GM19372 (cell line): ENCODE measurements around the gene TRUB1.

ENCODE experiments used
- ATAC-seq: cut with Tn5 transposase; IDR thresholded peaks from one replicate; pipeline ENCODE4 v1.9.1; 2021; ENCODE audit warnings: mild to moderate bottlenecking, low read depth, moderate library complexity; ENCODE audit not compliant: unreplicated experiment

TRUB1 gene

DNA sequence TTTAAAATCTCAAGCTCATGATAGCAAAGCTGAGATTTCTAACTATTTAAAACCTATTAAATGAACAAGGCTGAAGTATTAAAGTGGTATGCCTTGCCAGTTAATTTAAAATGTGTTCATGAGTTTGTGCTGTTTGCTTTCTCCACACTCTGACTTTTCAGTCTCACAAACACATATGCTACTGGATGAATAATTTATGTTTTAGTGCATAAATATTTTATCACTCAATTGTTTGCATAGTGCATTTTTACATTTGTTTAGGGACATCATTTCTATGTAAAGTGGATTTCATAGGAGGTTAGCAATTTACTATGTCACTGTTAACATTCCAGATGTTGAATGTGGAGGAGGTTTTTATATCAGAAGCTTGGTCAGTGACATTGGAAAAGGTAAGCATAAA lies 36.0 kb downstream of the TRUB1 start:
- no peak for ATAC-seq

DNA sequence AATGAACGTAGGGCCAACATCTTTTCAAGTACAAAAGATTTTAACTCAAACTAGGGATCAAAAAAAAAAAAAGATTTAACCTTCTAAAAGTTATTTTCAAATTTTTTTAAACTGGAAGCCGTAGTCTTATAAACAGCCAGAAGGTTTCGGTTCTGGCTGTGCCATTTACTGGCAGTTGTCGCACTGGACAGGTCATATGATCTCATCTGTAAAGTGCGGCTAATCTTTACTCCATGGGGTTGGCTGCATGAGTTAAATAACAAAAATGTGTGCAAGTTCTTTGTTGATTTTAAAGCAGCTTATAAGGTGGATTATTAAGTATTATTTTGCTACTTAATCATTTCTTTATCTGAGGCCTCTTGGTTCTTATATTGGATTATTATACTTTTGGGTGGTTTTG lies 36.6 kb downstream of the TRUB1 start:
- no peak for ATAC-seq

DNA sequence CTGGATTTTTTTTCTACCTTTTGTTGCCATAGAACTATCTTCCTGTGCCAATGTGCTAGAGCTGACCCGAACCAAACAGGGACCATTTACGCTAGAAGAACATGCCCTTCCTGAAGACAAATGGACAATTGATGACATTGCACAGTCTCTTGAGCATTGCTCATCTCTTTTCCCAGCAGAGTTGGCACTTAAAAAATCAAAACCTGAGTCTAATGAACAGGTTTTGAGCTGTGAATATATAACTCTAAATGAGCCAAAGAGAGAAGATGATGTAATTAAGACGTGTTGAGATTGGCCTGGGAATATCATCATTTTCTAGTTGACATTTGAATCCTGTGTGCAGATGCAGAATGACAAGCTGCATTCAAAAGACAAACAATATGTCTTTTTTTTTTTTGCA lies 37.1 kb downstream of the TRUB1 start:
- ATAC-seq, result no peak

DNA sequence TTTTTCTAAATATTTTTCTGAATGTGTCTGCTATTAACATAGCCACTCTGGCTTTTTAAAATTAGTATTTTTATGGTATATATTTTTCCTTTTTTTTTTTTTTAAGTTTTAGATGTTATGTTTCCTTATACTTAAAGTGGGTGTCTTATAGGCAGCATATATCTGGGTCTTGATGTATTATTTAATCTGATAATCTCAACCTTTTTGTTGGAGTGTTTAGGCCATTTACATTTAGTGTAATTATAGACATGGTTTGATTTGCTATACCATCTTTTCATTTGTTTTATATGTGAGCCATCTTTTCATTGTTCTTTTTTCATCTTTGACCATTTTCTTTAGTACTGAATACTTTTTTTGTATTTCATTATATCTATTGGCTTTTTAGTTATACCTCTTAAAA lies 45.0 kb downstream of the TRUB1 start:
- ATAC-seq, result no peak

DNA sequence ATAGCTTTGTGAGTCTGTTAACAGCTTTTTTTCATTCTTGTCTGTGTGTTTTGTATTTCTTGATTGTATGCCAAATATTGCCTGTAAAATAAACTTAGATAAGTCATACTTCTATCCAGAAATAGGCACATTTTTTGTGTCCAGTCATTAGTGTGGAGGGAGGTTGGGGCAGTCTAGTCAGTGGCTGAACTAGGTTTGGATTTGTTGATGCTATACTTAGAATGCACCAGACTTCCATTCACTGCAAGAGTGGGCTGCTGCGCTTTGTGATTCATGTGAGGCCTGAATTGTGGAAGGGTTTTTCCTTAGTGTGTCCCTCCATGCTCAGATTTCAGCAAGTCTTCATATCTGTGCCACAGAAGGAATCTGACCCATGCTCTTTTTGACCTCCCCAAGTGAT lies 50.0 kb downstream of the TRUB1 start:
- no peak for ATAC-seq

DNA sequence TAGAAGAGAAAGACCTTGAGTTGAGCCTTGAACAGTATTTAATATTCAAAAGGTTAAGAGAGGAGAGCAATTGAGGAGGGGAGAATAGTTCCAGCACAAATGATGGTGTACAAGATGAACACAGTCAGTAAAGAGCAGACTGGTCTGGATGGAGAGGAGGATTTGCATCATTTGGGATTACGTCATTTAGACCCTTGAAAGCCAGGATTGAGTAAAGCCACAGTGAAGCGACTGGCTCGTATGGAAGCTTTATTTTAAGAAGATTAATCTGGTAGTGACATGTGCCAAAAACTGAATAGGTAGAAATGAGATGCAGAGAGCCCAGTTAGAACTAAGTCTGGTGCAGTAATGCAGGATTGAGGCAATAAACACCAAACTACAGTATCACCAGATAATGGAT lies 52.6 kb downstream of the TRUB1 start:
- ATAC-seq, result no peak

DNA sequence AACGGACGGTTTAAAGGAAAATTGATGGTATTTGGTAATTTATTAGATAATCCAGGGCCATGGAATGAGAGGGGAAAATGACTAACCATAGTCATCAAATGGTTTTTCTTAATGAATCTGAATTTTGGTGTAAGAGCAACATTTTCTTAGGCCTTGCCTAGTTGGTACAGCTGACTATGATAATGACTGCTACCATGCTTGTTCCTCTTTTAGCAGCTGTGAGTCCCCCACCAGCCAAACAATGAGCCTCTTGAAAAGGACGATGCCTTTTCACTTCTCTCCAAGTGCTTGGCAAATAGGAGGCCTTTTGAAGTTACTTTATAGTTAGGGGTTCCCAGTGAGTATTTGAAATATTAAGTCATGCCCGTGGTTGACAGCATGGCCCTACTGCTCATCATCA lies 53.0 kb downstream of the TRUB1 start:
- no peak for ATAC-seq

DNA sequence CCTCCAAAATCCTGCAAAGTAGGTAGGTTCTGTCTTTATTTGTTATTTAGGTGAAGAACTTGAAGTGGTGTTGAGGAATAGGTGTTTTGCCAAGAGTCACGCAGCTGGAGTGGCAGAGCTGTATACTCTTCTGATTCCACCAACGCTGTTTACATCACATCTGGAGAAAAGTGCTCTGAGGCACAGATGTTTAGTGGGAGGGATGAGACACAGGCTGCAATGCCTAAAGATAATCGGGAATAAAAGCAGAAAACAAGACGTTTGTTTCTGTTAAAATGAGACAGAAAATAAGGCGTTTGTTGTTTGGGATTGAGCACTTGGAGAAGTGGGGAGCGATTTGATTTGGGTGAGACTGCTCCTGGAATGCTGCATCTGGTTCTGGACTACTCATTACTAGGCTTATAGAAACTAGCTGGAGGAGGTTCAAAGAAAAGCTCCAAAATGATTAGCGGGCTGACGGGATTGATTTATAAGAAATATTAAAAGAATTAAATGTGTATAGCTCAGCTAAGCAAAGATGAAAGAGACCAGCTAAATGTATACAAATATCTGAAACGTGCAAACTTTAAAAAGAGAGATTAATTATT lies 54.3 kb downstream of the TRUB1 start:
- no peak for ATAC-seq

DNA sequence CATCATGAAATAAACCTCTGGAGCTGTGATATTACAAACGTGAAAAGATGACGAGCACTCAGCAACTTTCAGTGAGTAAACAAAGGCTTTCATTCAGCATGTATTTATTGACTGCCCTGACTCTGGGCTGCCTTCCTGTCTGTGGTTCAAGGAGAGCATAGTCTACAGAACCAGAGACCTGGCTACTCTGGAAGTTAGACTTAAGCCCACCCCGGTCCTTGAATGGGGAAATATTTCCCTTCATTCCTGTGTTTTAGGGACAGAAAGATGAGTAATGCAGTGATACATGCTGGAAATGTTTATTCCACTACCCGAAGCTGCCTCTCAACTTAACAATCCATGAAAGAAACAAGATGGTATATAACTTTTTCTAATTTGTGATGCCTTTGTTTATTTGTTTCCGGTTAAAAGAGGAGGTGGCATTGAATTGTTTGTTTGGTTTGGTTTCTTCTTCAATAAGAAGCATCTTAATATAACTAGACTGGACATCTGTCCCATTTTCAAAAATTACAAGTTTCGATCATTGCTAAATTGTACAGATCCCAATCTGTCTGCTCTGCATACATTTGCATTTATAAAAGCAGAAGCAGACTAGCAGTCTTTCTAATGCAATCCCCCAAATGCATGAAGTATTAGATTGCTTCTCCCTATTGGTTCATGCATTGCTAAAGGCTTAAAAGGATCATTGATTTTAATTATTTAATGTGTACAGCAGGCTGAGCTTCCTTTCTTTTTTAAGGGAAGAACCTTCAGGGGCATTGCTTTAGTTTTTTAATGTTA lies 57.7 kb downstream of the TRUB1 start:
- ATAC-seq, result no peak

DNA sequence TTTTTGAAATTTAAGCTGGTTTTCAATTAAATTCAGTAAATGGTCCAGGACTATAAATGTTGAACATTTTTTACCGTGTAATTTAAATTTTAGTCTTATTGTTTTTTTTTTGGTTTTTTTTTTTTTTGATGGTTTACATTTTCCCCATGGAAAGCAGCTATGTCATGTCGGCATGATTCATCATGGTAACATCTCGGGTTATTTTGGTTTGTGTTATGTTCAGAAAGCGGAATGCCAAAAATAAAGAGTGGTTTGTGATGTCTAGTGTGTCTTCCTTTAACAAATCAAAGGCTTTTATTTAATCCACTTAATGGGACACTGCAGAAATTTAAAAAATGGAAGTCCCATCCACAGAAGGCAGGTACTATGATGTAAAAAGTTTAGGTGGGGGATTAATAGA lies 58.5 kb downstream of the TRUB1 start:
- ATAC-seq, result no peak

DNA sequence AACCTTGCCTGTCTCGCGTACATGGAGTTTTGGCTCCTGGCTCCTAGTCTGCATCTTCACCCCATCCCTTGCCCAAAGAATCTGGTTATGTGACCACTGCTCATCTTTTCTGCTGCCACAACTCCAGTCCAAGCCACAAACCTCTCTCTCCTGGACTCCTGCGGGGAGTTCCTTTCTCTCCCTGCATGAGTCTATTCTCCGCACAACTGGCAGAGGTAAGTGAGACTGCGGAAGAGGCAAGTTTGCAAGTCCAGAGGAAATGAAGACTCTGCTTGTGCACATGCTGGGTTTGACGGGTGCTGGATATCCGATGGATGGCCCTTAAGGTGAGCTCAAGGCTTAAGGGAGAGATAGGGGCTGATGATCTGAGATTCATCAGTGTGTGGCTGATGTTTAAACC lies 61.0 kb downstream of the TRUB1 start:
- ATAC-seq, result no peak

DNA sequence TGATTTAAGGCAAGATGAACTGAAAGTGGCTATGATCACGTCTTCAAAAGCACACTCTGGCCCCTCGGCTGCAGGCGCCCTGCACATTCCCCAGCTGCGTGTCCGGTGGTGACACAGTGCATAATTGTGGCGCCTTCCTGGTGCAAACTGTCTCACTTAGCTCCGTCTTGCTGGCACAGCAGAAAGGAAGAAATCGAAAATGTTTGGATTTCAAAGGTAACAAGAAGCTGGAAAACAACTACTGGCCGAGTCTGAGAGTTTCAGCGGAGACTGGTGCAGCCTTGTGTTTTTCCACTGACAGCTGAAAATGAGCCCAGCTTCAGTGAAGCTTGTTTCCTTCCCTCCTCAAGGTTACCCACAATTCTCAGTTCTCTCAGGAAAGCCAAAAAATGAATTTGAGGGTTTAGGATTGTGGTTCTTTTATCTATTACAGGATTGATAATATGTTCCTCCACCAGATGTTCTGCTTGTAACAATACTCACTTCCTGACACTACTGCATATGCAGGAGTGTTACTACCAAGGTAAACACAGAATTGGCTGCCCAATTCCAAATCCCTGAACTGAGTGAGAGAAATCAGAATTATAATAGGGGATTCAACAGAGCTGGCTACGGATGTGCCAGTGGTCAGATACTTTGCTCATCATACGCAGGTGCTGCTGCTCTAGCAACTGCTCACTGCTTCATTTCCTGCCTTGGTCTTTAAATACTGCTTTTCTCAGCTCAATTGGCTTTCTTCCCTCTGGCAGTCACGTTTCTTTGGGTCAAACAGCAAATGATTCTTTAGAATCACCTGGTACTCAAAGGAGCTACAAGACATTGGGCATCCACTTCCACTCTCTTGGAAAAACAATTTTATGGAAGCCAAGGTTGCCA lies 63.7 kb downstream of the TRUB1 start:
- ATAC-seq, result peak; percentile 63

DNA sequence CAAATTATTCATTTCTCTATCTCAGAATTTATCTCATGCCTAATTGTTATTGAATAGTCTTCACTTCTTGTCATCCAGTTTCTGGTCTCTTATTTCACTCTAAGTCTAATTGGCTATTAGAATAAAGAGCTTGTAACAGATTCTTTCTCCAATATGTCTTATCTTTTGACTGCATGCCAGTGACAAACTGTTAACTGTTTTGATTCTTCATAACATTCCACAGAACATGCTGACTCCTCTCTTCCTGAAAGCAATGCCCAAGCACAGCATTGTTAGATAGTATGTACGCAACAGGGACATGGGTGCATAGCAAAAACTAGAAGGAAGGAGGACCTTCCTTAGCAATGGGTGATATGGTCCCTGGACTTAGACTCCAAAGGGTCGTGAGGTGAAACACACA lies 65.4 kb downstream of the TRUB1 start:
- no peak for ATAC-seq

DNA sequence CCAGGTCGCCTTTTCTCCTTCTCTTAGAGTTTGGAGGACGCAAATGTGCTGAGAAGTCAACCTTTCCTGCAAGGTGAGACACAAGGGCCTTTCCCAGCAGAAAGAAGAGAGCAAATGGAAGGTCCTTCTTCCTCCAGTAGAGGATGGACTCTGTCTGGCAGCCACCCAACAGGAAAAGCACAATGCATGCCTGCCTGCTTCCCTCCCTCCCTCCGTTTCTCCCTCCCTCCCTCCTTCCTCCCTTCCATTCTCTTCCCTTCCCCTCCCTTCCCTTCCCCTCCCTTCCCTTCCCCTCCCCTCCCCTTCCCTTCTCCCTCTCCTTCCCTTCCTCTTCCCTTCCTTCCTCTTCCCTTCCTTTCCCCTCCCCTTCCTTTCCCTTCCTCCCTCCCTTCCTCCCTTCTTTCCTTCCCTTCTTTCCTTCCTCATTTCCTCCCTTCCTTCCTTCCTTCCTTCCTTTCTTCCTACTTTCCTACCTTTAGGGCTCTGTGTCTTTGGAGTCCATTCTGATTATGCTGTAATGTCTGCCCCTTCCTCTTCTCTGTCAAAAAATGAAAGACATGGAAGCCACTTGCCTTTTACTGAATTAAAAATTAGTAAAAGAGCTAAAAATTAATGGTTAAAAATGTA lies 66.4 kb downstream of the TRUB1 start:
- ATAC-seq, result no peak

DNA sequence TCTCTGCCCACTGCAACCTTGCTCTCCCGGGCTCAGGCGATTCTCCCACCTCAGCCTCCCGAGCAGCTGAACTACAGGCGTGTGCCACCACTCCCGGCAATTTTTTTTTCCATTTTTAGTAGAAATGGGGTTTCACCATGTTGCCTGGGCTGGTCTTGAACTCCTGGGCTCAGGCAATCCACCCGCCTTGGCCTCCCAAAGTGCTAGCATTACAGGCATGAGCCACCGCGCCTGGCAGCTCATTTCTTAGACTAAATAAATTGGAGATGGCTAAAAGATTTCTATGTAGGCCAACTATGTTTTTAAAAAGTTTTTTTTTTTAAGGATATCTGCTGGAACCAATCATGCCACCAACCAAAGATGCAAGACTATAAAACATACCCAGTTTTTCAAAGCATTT lies 67.8 kb downstream of the TRUB1 start:
- ATAC-seq, result no peak

DNA sequence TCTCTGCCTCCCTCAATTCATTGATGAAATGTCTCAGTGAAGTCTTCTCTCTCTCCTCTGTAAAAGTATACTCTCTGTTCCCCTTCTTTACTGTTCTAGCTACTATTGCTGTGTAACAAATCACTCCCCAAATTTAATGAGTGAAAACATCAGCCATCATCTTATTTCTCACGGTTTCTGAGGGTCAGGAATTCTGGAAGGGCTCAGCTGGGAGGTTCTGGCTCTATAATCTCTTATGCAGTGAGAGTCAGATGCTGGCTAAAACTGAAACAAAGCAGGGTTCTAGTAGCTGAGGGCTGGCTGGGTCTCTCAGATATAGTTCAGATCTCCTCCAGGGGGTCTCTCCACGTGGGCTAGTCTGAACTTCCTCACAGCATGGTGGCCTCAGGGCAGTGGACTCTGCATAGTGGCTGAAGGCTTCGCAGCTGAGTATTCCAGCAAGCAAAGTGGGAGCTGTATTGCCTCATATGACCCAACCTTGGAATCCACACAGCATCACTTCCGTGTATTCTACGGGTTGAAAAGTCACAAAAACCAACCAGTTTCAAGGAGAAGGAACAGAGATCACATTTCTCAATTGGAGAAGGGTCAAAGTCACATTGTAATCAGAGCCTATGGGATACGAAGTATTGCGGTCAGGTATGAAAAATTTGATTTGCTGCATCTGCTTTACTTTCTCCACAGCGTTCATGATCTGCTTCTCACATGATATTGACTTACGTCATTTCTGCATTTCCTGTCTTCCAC lies 80.4 kb downstream of the TRUB1 start:
- no peak for ATAC-seq

DNA sequence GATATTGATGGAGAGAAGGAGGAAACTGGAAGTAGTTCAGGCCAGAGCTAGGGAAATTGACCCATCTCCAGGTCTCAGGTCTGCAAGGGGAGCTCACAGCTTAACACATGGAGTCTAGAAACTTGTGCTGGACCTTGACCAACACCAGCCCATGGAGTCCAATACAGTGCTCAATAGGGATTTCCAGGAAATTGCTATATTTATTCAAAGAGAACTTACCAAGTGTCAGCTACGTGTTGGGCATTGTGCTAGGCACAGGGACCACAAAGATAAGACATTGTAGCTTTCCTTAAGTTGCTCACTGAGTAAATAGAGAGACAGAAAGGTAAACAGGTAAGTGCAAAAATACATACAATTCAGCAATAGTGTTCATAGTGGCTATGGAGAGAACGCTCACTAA lies 82.5 kb downstream of the TRUB1 start:
- ATAC-seq, result no peak

DNA sequence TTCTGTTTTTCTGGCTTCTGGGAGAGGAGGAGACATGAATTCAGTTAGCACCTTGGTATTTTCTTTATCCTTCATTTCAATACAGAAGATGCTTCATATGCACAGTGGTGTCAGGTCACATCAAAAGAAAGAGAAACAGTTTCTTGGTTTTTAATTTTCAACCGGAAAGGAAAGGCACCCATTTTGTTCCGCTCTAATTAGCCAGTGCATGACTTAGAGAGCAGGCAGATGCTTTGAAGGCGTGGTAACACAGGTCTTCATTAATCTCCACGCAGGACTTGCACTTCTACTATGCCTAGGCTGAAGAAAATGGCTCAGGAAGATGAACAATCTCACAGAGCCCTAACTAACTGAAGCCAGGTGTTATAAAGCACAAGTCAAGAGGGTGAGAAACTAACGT lies 84.7 kb downstream of the TRUB1 start:
- ATAC-seq, result no peak

DNA sequence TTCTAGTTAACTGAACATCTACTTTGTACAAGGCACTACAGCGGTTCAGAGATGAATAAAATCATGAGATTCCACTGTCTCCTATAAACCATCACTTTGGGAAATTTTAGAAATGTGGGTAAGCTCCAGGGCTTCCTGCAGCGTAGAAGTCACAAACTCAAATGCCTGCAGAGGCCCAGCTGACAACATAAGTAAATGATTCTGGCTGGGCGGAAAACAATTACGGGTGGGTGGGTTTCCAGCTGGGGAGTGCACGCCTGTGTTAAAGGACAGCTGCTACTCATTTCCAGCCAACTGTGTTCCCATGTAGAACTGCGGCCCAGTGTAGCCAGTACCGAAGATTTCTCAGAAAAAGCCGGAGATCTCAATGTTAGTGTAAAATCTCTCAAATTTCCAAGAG lies 85.7 kb downstream of the TRUB1 start:
- no peak for ATAC-seq

DNA sequence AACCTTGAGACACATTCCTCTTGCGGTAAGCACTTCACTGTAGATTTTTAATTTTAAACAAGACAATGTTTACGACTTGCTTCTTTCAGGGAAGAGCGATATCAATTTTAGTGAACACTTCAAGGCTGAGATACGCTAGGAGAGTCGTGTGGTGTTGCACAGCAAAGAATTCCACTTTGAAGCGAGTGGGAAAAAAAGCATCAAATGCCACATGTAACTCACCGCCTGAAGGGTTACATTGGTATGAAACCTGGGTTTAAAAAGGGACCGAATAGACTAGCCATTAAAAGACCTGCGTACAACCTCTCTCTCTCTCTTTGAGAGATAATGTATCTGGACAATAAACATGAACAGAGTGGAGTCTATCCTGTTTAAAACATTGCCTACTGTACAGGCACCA lies 86.4 kb downstream of the TRUB1 start:
- ATAC-seq, result no peak
